ENCODE measurements around the gene KRT222.

KRT222 gene

GRCh38 chr17:40613467-40614154, 51.4 kb downstream of the KRT222 start:
- DNase-seq, result no peak

GRCh38 chr17:40612599-40613244, 52.3 kb downstream of the KRT222 start:
- no peak for DNase-seq

GRCh38 chr17:40611840-40612474, 53.0 kb downstream of the KRT222 start:
- DNase-seq, result no peak

GRCh38 chr17:40610359-40610758, 54.6 kb downstream of the KRT222 start:
- no peak for DNase-seq

- DNase-seq, result no peak
Observed at GRCh38 chr17:40608061-40608581, 56.9 kb downstream of the KRT222 start.

- DNase-seq, result no peak
Observed at GRCh38 chr17:40607641-40608040, 57.3 kb downstream of the KRT222 start.

- DNase-seq, result no peak
Observed at GRCh38 chr17:40606548-40607353, 58.2 kb downstream of the KRT222 start.

GRCh38 chr17:40605306-40605705, 59.7 kb downstream of the KRT222 start:
- DNase-seq, result no peak
